Measurements from ENCODE around the gene DUSP10. TPM values are rescaled to one million over a fixed set of nuclear protein-coding genes. Genes with fewer than 3 reads are reported as not detected.

The DUSP10 gene
- total and polyA plus RNA-seq, 2 experiments from 2014 or later: 13.8 to 25.4 TPM

DNA sequence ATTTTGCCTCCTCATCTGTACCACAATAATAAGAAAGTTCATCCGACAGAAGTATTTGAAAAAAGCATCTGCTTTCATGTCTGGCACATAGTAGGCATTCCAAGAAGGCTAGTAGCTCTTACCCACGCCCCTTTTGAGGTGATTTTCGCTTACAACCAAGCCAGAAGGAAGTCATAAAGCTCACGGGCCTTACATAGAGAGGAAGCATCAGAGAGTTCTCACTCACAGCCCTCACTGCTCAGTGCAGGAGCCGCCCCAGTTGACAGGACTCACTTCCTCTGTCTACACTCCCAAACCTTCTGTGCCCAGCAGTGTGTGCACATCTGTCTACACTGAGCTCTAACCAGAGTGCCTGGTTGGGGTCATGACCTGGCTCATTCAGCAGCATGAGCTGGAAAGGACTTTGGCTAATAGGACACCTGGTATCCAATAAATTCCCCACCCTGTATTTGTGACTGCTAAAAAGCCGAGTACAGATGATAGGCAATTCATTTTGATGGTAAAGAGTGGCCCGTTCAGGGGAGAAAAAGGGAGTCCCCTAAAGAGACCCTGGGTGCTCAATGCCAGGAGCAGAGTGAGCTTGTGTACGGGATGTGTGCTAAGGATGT is 36.8 kb upstream of the DUSP10 start:
- H3K4me1 ChIP-seq (ENCODE audit: low read depth): no peaks in the 10 kb centered on the region
- no peaks in the 10 kb centered on the region for H3K27me3 ChIP-seq
- DNase-seq (ENCODE audit: low read depth in 1 of 2, low spot score in 1 of 2): no peak
- TF ChIP-seq, protein P1, sequence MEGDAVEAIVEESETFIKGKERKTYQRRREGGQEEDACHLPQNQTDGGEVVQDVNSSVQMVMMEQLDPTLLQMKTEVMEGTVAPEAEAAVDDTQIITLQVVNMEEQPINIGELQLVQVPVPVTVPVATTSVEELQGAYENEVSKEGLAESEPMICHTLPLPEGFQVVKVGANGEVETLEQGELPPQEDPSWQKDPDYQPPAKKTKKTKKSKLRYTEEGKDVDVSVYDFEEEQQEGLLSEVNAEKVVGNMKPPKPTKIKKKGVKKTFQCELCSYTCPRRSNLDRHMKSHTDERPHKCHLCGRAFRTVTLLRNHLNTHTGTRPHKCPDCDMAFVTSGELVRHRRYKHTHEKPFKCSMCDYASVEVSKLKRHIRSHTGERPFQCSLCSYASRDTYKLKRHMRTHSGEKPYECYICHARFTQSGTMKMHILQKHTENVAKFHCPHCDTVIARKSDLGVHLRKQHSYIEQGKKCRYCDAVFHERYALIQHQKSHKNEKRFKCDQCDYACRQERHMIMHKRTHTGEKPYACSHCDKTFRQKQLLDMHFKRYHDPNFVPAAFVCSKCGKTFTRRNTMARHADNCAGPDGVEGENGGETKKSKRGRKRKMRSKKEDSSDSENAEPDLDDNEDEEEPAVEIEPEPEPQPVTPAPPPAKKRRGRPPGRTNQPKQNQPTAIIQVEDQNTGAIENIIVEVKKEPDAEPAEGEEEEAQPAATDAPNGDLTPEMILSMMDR (IDR thresholded peaks at IDR 0.05; ENCODE audit: low read depth, low read length): no peak
- H3K4me3 ChIP-seq: no peak overlapping the region
- H3K27ac ChIP-seq: no peak overlapping the region
- no peaks in the 10 kb centered on the region for H3K36me3 ChIP-seq
- H3K9me3 ChIP-seq (ENCODE audit: low read depth): no peaks in the 10 kb centered on the region

DNA sequence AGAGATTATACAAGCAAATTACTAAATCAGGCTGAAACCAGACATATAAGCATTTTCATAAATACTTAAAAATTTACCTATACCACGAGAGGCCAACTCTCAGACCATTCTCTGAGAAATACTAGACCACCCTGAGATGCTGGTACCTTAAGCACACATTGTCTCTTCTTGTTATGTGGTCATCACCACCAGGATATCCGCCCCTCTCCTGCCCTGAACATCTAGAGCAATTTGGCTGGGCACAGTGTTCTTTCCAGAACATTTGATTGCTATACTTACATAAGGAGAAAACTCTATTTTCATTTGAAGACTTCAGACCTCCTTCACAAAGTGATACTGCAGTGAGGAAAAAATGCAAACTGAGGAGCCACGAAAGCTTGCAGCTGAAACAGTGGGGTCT is 36.2 kb upstream of the DUSP10 start:
- Histone ChIP-seq H3K27me3 (no peaks in the 10 kb centered on the region), H3K36me3 (no peaks in the 10 kb centered on the region), H3K4me1 (ENCODE audit: low read depth) (no peaks in the 10 kb centered on the region), H3K27ac (no peak overlapping the region), H3K9me3 (ENCODE audit: low read depth) (no peaks in the 10 kb centered on the region), H3K4me3 (no peak overlapping the region)
- TF ChIP-seq, protein P1 (IDR thresholded peaks at IDR 0.05; ENCODE audit: low read depth, low read length): no peak
- DNase-seq (ENCODE audit: low read depth in 1 of 2, low spot score in 1 of 2): no peak

DNA sequence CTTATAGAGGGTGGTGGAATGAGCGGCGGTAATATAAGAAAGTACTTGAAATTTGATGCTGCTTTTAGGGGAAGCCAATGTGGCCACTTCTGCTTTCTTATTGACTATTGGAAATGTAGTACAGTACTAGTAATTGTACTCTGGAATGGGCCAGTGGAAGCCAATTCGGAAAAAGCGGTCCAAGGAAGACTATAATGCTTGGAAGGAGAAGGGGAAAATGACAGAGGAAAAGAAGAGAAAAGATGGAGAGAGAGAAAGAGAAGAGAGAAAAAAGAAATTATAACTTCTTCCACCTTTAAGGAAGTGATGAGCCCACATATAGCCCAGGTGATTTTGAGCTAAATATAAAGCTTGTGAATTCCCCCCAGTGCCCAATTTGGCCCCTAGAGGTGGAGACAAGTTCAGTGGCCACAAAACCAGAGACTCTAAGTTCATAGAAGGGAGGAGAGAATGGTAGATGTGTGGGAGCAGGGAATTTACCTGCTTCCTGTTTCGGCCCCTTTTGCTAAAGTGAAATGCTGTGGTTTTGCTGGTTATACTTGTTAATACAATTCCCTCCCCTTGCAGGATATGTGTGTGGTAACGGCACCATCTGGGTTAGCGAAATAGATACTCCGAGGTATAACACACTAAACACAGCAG is 35.7 kb upstream of the DUSP10 start:
- H3K4me1 ChIP-seq (ENCODE audit: low read depth): no peaks in the 10 kb centered on the region
- H3K27me3 ChIP-seq: no peaks in the 10 kb centered on the region
- no peak for DNase-seq (ENCODE audit: low read depth in 1 of 2, low spot score in 1 of 2)
- TF ChIP-seq, protein P1 (IDR thresholded peaks at IDR 0.05; ENCODE audit: low read depth, low read length): no peak
- H3K4me3 ChIP-seq: no peak overlapping the region
- H3K9me3 ChIP-seq (ENCODE audit: low read depth): no peaks in the 10 kb centered on the region
- no peak overlapping the region for H3K27ac ChIP-seq
- no peaks in the 10 kb centered on the region for H3K36me3 ChIP-seq

DNA sequence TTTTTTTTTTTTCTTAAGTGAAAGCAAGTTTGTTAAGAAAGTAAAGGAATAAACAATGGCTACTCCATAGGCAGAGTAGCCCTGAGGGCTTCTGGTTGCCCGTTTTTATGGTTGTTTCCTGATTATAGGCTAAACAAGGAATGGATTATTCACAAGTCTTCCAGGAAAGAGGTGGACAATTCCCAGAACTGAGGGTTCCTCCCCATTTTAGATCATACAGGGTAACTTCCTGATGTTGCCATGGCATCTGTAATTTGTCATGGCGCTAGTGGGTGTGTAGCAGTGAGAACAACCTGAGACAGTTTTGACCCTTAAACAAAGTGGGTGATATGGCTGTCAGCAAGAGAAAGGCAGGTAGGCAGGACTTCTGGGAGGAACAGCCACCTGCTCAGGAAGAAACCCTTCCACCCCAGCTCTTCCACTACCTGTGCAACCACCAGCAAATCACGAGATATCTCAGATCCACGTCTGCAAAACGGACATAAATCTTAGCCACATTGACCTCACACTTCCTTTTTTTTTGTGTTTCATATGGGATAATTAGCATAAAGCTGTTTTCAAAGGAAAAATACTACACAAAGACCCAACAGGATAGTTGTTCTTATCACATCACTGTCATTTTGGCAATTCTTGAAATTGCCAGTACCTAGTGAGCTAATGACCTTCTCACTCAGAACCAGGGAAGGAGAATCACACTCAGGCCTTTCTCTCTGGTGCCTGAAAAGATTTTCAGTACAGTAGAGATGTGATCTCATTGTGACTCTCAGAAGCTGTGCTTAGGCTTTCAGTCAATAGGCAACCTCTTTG is 34.8 kb upstream of the DUSP10 start:
- Histone ChIP-seq H3K4me1 (ENCODE audit: low read depth) (no peaks in the 10 kb centered on the region), H3K27me3 (no peaks in the 10 kb centered on the region), H3K9me3 (ENCODE audit: low read depth) (no peaks in the 10 kb centered on the region), H3K27ac (no peak overlapping the region), H3K4me3 (no peak overlapping the region), H3K36me3 (no peaks in the 10 kb centered on the region)
- TF ChIP-seq, protein P1 (IDR thresholded peaks at IDR 0.05; ENCODE audit: low read depth, low read length): no peak
- no peak for DNase-seq (ENCODE audit: low read depth in 1 of 2, low spot score in 1 of 2)

DNA sequence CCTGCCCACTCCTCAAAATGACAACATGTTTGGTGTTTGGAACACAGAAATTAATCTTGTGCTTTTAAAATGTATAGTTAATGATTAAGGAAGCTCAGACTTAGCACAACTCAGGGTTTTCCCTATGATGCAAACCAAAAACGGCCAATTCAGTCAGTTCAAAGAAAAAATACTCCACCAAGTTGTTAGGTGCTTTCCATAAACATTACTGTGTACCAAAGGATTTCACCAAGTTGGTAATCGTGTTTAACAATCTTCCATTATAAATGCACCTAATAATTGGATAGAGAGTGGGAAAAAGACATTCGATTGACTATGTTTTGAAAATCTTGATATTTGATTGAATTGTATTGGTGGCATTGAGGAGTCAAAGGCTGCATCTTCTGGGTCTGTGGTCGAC is 33.3 kb upstream of the DUSP10 start:
- H3K9me3 ChIP-seq (ENCODE audit: low read depth): no peaks in the 10 kb centered on the region
- H3K4me3 ChIP-seq: no peak overlapping the region
- no peak for DNase-seq (ENCODE audit: low read depth in 1 of 2, low spot score in 1 of 2)
- H3K27ac ChIP-seq: no peak overlapping the region
- no peaks in the 10 kb centered on the region for H3K4me1 ChIP-seq (ENCODE audit: low read depth)
- H3K36me3 ChIP-seq: no peaks in the 10 kb centered on the region
- H3K27me3 ChIP-seq: no peaks in the 10 kb centered on the region
- TF ChIP-seq, protein P1 (IDR thresholded peaks at IDR 0.05; ENCODE audit: low read depth, low read length): no peak
